ENCODE measurements around the gene PLA2G4A.

Gene PLA2G4A

DNA sequence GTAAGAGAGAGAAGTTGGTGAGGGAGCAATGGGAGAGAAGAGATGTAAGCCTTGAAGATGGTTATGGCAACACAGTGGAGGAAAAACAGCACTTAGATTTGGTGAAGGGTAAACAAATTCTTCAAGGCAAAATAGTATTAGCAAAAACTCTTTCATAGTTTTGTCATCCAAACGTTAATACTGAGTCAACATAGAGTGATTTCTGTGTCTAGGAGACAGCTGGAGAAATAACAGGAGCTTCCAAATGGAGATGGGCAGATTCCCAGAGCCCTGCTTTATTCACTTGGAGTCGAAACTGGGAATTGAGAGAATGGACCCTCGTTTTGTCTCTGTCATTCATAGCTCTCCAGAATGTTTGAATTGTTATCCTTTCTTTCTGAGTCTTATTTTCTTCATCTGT is 68.3 kb downstream of the PLA2G4A start:
- H3K9me2 ChIP-seq (replicated peaks; ENCODE audit: low read depth, low read length), result no peaks in the 10 kb centered on the region
- no peak overlapping the region for H2AFZ ChIP-seq (ENCODE audit: low read length)
- H3K4me2 ChIP-seq (ENCODE audit: low read depth, low read length, poor library complexity, severe bottlenecking), result no peak overlapping the region
- no peaks in the 10 kb centered on the region for H3K4me1 ChIP-seq (ENCODE audit: insufficient read depth, low read length, poor library complexity, severe bottlenecking)
- H3K9ac ChIP-seq (ENCODE audit: low read depth, low read length, poor library complexity, severe bottlenecking), result no peak overlapping the region
- no peaks in the 10 kb centered on the region for H3K27me3 ChIP-seq (ENCODE audit: insufficient read depth, low read length, poor library complexity, severe bottlenecking)
- H3K36me3 ChIP-seq (ENCODE audit: insufficient read depth, low read length), result no peaks in the 10 kb centered on the region
- no peak overlapping the region for H3K4me3 ChIP-seq (ENCODE audit: low read length, poor library complexity, severe bottlenecking)
- no peaks in the 10 kb centered on the region for H4K20me1 ChIP-seq (ENCODE audit: insufficient read depth, low read length, poor library complexity, severe bottlenecking)
- no peaks in the 10 kb centered on the region for H3F3A ChIP-seq (ENCODE audit: low read depth)
- H3K9me3 ChIP-seq (ENCODE audit: insufficient read depth, low read depth, low read length), result no peaks in the 10 kb centered on the region
- TF ChIP-seq, protein P1, sequence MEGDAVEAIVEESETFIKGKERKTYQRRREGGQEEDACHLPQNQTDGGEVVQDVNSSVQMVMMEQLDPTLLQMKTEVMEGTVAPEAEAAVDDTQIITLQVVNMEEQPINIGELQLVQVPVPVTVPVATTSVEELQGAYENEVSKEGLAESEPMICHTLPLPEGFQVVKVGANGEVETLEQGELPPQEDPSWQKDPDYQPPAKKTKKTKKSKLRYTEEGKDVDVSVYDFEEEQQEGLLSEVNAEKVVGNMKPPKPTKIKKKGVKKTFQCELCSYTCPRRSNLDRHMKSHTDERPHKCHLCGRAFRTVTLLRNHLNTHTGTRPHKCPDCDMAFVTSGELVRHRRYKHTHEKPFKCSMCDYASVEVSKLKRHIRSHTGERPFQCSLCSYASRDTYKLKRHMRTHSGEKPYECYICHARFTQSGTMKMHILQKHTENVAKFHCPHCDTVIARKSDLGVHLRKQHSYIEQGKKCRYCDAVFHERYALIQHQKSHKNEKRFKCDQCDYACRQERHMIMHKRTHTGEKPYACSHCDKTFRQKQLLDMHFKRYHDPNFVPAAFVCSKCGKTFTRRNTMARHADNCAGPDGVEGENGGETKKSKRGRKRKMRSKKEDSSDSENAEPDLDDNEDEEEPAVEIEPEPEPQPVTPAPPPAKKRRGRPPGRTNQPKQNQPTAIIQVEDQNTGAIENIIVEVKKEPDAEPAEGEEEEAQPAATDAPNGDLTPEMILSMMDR (conservative IDR thresholded peaks at IDR 0.05; ENCODE audit: low read length), result no peak
- TF ChIP-seq EZH2phosphoT487 (IDR thresholded peaks at IDR 0.05; ENCODE audit: borderline replicate concordance), result no peak
- no peaks in the 10 kb centered on the region for H3K79me2 ChIP-seq (ENCODE audit: insufficient read depth, low read length)

DNA sequence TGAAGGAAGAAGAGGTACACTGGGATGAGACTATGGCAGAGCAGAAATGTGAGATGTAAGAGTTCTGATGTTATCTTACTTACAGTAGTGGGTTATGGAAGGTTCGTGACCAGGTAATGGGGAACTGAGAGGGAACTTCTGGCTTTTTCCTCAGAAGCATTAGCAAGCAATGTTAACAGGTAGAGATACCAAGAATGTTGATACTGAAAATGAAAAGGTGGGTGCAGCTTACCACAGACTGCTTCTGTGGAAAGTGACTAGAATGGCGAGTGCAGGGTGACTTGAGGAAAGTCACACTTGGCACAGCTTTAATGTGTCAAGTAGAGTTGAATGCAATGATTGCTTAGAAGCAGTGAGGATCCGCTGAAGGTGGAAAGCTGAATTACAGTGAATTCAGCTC is 70.8 kb downstream of the PLA2G4A start:
- H2AFZ ChIP-seq (ENCODE audit: low read length), result no peak overlapping the region
- no peaks in the 10 kb centered on the region for H3K4me1 ChIP-seq (ENCODE audit: insufficient read depth, low read length, poor library complexity, severe bottlenecking)
- no peaks in the 10 kb centered on the region for H3K9me2 ChIP-seq (replicated peaks; ENCODE audit: low read depth, low read length)
- no peaks in the 10 kb centered on the region for H3K79me2 ChIP-seq (ENCODE audit: insufficient read depth, low read length)
- H3K9me3 ChIP-seq (ENCODE audit: insufficient read depth, low read depth, low read length), result no peaks in the 10 kb centered on the region
- TF ChIP-seq, protein P1 (conservative IDR thresholded peaks at IDR 0.05; ENCODE audit: low read length), result no peak
- no peak for TF ChIP-seq EZH2phosphoT487 (IDR thresholded peaks at IDR 0.05; ENCODE audit: borderline replicate concordance)
- H3K4me3 ChIP-seq (ENCODE audit: low read length, poor library complexity, severe bottlenecking), result no peak overlapping the region
- no peaks in the 10 kb centered on the region for H3K27me3 ChIP-seq (ENCODE audit: insufficient read depth, low read length, poor library complexity, severe bottlenecking)
- no peaks in the 10 kb centered on the region for H3F3A ChIP-seq (ENCODE audit: low read depth)
- H4K20me1 ChIP-seq (ENCODE audit: insufficient read depth, low read length, poor library complexity, severe bottlenecking), result no peaks in the 10 kb centered on the region
- no peaks in the 10 kb centered on the region for H3K36me3 ChIP-seq (ENCODE audit: insufficient read depth, low read length)
- no peak overlapping the region for H3K4me2 ChIP-seq (ENCODE audit: low read depth, low read length, poor library complexity, severe bottlenecking)
- H3K9ac ChIP-seq (ENCODE audit: low read depth, low read length, poor library complexity, severe bottlenecking), result no peak overlapping the region

DNA sequence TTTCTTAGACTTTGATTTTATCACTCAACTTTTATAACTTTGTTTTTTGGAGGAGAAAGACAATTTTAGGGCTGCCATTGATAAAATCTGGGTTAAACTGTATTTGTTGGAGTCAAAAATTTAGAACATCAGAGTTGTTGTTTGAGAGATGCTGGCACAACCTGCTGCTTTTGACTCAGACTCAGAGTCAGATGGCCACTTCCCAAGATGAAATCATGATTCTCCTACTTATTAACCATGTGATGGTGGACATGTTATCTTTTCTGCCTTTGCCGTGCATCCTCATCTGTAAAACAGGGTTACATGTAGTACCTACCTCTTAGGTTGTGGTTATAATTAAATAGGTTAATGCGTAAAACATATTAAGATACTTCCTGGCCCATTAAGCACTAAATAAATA is 71.2 kb downstream of the PLA2G4A start:
- H3K4me2 ChIP-seq (ENCODE audit: low read depth, low read length, poor library complexity, severe bottlenecking), result no peak overlapping the region
- TF ChIP-seq EZH2phosphoT487 (IDR thresholded peaks at IDR 0.05; ENCODE audit: borderline replicate concordance), result no peak
- TF ChIP-seq, protein P1 (conservative IDR thresholded peaks at IDR 0.05; ENCODE audit: low read length), result no peak

More for the DNA sequence above, 71.2 kb downstream of the PLA2G4A start:
- Histone ChIP-seq H3K9ac (ENCODE audit: low read depth, low read length, poor library complexity, severe bottlenecking) (no peak overlapping the region), H2AFZ (ENCODE audit: low read length) (no peak overlapping the region), H3K4me1 (ENCODE audit: insufficient read depth, low read length, poor library complexity, severe bottlenecking) (no peaks in the 10 kb centered on the region), H4K20me1 (ENCODE audit: insufficient read depth, low read length, poor library complexity, severe bottlenecking) (no peaks in the 10 kb centered on the region), H3F3A (ENCODE audit: low read depth) (no peaks in the 10 kb centered on the region), H3K27me3 (ENCODE audit: insufficient read depth, low read length, poor library complexity, severe bottlenecking) (no peaks in the 10 kb centered on the region), H3K9me2 (replicated peaks; ENCODE audit: low read depth, low read length) (no peaks in the 10 kb centered on the region), H3K79me2 (ENCODE audit: insufficient read depth, low read length) (no peaks in the 10 kb centered on the region), H3K4me3 (ENCODE audit: low read length, poor library complexity, severe bottlenecking) (no peak overlapping the region), H3K36me3 (ENCODE audit: insufficient read depth, low read length) (no peaks in the 10 kb centered on the region), H3K9me3 (ENCODE audit: insufficient read depth, low read depth, low read length) (no peaks in the 10 kb centered on the region)

Measured in Loucy (cell line).